ENCODE measurements around the gene YEATS4.

YEATS4 gene

GRCh38 chr12:69342421-69342820 lies 17.1 kb upstream of the YEATS4 start:
- DNase-seq (ENCODE audit: low spot score): no peak

- no peak for DNase-seq (ENCODE audit: low spot score)
Observed at GRCh38 chr12:69343357-69343756, 16.2 kb upstream of the YEATS4 start.

- DNase-seq (ENCODE audit: low spot score): no peak
Observed at GRCh38 chr12:69343885-69344612, 15.5 kb upstream of the YEATS4 start.

GRCh38 chr12:69345077-69345476 lies 14.5 kb upstream of the YEATS4 start:
- no peak for DNase-seq (ENCODE audit: low spot score)

GRCh38 chr12:69345742-69346141 lies 13.8 kb upstream of the YEATS4 start:
- no peak for DNase-seq (ENCODE audit: low spot score)

GRCh38 chr12:69348162-69348938 lies 11.2 kb upstream of the YEATS4 start, which contains the start of gene LYZ:
Gene LYZ, plus strand, starts transcription at chr12:69348381. Its CDS starts 28 bp downstream, at chr12:69348409.
- no peak for DNase-seq (ENCODE audit: low spot score)

GRCh38 chr12:69350002-69350626 lies 9.4 kb upstream of the YEATS4 start:
- no peak for DNase-seq (ENCODE audit: low spot score)

GRCh38 chr12:69350777-69351176 lies 8.8 kb upstream of the YEATS4 start:
- DNase-seq (ENCODE audit: low spot score): no peak

- no peak for DNase-seq (ENCODE audit: low spot score)
Observed at GRCh38 chr12:69351462-69352236, 7.9 kb upstream of the YEATS4 start.

GRCh38 chr12:69352904-69353303 lies 6.6 kb upstream of the YEATS4 start:
- no peak for DNase-seq (ENCODE audit: low spot score)

GRCh38 chr12:69354172-69354555 lies 5.4 kb upstream of the YEATS4 start:
- DNase-seq (ENCODE audit: low spot score): no peak

GRCh38 chr12:69354556-69355187 lies 4.9 kb upstream of the YEATS4 start:
- DNase-seq (ENCODE audit: low spot score): no peak

- DNase-seq (ENCODE audit: low spot score): no peak
Observed at GRCh38 chr12:69355363-69356028, 4.0 kb upstream of the YEATS4 start.

- DNase-seq (ENCODE audit: low spot score): no peak
Observed at GRCh38 chr12:69360348-69360672, 767 bp downstream of the YEATS4 start.

- no peak for DNase-seq (ENCODE audit: low spot score)
Observed at GRCh38 chr12:69366796-69367195, 7.3 kb downstream of the YEATS4 start.

GRCh38 chr12:69368171-69368570 lies 8.6 kb downstream of the YEATS4 start:
- no peak for DNase-seq (ENCODE audit: low spot score)

- DNase-seq (ENCODE audit: low spot score): no peak
Observed at GRCh38 chr12:69383074-69383473, 23.5 kb downstream of the YEATS4 start.

- DNase-seq (ENCODE audit: low spot score): no peak
Observed at GRCh38 chr12:69385038-69385437, 25.5 kb downstream of the YEATS4 start.

- no peak for DNase-seq (ENCODE audit: low spot score)
Observed at GRCh38 chr12:69386921-69387320, 27.4 kb downstream of the YEATS4 start.

GRCh38 chr12:69388371-69388770 lies 28.8 kb downstream of the YEATS4 start:
- DNase-seq (ENCODE audit: low spot score): peak; percentile 14

- no peak for DNase-seq (ENCODE audit: low spot score)
Observed at GRCh38 chr12:69389831-69390230, 30.3 kb downstream of the YEATS4 start.
